ENCODE data around the gene SLC5A6.

The SLC5A6 gene

DNA sequence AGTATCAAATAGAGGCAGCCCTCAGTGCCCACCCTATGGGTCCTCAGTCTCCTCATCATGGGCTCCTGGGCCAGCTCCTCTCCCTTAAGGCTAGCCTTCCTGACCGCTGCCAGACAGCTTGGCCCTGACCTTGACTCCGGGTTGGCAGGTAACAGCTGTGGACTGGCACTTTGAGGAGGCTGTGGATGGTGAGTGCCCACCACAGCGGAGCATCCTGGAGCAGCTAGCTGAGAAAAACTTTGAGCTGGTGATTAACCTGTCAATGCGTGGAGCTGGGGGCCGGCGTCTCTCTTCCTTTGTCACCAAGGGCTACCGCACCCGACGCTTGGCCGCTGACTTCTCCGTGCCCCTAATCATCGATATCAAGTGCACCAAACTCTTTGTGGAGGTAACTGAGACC, 24.1 kb upstream of the SLC5A6 start:
- no peak for DNase-seq

DNA sequence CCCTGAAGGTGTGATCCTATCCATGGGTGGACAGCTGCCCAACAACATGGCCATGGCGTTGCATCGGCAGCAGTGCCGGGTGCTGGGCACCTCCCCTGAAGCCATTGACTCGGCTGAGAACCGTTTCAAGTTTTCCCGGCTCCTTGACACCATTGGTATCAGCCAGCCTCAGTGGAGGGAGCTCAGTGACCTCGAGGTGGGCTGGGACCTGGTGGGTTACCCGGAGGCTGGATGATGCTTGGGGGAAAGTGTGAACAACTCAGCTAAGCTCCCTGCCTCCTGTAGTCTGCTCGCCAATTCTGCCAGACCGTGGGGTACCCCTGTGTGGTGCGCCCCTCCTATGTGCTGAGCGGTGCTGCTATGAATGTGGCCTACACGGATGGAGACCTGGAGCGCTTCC, 21.3 kb upstream of the SLC5A6 start:
- DNase-seq = no peak

DNA sequence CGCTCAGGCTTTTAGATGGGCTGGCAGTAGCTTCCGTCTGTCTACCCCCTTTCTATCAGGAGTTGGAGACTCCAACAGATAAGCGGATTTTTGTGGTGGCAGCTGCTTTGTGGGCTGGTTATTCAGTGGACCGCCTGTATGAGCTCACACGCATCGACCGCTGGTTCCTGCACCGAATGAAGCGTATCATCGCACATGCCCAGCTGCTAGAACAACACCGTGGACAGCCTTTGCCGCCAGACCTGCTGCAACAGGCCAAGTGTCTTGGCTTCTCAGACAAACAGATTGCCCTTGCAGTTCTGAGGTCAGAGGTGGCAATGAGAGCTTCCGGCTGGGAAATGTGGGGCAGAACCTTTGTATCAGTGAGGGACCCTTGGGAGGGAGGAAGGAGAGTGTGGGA, 19.9 kb upstream of the SLC5A6 start:
- DNase-seq = no peak

DNA sequence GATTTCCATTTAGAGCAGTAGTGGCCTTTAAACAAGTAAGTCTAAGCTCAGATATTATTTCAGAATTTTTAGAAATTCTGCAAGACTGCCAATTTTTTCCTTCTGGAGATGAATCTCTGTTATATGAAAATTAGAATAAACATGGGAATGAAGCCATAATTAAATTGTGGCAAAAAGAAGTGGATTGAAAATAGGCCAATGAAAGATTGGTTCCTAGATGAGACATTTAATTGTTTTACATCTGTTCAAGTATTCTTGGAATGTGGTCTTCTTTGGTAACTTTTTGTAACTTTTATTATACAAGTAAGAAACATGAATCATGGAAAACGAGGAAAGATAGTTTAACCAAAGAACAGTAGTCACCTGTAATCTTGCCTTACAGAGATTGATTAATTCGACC, 15.4 kb upstream of the SLC5A6 start:
- DNase-seq = no peak

DNA sequence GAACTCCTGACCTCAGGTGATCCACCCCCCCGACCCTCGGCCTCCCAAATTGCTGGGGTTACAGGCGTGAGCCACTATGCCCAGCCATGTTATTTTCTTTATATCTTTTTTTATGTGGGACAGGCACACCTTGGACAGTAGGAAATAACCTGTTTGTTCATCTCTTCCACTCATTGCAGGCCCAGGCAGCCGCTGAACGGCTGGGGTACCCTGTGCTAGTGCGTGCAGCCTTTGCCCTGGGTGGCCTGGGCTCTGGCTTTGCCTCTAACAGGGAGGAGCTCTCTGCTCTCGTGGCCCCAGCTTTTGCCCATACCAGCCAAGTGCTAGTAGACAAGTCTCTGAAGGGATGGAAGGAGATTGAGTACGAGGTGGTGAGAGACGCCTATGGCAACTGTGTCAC, 13.5 kb upstream of the SLC5A6 start:
- no peak for DNase-seq

DNA sequence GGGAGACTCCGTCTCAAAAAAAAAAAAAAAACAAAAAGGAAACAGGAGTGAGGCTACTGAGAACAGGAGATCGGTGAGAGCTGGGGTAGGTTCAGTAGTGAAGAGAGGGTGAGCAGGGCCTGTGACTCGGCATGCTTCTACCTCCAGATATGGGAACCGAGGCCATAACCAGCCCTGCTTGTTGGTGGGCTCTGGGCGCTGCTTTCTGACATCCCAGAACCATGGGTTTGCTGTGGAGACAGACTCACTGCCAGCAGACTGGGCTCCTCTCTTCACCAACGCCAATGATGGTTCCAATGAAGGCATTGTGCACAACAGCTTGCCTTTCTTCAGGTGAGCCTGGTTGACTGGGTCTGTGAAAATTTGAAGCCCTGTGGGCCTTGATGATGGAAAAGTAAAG, 11.3 kb upstream of the SLC5A6 start:
- DNase-seq = no peak

DNA sequence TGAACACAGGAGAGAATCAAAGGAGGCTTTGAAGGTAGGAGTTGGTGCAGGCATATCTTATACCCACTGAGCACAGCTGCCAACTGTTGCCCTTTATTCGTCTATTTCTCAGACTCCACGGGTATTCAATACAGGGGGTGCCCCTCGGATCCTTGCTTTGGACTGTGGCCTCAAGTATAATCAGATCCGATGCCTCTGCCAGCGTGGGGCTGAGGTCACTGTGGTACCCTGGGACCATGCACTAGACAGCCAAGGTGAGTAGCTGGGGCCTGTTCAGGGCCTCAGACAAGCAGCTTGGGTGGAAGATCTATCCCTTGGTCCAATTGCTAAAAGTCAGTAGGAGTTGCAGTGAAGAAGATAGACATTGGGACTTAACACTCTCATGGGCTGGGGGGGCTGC, 10.3 kb upstream of the SLC5A6 start:
- DNase-seq = no peak

DNA sequence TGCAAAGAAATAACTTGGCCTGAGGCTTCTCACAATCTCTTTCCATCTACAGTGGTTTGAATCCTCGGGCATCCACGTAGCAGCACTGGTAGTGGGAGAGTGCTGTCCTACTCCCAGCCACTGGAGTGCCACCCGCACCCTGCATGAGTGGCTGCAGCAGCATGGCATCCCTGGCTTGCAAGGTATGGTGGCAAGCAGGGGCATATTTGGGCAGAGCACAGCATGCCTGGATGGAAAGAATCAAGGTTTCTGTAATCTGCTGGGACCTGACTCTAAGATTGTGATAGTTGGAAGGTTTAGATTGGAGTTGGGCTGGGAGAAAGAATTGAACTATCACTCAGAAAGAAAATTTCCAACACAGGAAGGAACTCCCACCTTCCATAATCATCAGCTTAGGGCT, 9.1 kb upstream of the SLC5A6 start:
- no peak for DNase-seq

DNA sequence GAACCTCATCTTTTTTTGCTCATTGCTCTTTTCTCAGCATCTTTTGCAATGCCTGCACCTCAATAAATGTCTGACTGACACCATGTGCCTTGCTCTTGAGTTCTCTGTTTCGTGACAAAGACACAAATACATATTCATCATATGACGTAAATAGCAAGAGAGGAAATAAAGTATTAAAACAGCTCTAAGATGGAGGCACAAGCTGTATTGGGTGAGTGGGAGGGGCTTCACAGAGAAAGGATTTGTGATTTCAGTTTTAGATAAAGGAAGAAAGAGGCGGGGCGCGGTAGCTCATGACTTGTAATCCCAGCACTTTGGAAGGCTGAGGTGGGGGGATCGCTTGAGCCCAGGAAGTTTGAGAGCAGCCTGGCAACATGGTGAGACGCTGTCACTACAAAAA, 8.0 kb upstream of the SLC5A6 start:
- no peak for DNase-seq

DNA sequence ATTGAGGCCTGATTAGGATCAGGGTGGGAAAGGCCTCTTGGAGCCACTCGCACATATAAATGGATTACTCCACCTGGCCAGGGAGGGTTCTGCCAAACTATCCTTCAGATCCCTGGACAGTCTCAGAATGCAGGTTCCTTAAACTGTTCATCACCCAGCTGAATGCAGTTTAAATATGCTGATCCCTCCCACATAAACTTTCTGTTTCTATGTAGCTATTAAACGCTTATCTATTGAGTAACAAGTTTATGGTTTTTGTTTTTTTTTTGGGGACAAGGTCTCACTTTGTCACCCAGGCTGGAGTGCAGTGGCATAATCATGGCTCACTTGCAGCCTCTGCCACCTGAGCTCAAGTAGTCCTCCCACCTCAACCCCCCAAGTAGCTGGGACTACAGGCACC, 7.0 kb upstream of the SLC5A6 start:
- DNase-seq = no peak

DNA sequence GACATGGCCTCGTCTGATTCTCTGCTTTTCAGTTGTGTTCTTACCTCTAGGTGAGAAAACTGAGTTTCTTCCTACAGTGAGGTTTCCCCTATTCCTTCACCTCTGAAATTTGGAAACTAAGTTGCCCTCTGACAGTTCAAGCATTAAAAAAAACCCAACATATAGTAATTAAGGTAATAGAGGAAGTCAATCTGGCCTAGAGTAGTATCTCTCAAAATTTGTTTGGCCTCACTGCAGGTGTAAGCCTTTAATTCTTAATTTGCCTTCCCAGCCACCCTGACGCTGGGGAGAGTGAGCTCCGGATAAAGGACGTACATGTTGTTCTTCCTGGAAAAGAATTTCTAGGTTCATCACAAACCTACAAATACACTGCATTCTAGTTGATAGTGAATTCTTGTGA, 6.5 kb upstream of the SLC5A6 start:
- DNase-seq = no peak

DNA sequence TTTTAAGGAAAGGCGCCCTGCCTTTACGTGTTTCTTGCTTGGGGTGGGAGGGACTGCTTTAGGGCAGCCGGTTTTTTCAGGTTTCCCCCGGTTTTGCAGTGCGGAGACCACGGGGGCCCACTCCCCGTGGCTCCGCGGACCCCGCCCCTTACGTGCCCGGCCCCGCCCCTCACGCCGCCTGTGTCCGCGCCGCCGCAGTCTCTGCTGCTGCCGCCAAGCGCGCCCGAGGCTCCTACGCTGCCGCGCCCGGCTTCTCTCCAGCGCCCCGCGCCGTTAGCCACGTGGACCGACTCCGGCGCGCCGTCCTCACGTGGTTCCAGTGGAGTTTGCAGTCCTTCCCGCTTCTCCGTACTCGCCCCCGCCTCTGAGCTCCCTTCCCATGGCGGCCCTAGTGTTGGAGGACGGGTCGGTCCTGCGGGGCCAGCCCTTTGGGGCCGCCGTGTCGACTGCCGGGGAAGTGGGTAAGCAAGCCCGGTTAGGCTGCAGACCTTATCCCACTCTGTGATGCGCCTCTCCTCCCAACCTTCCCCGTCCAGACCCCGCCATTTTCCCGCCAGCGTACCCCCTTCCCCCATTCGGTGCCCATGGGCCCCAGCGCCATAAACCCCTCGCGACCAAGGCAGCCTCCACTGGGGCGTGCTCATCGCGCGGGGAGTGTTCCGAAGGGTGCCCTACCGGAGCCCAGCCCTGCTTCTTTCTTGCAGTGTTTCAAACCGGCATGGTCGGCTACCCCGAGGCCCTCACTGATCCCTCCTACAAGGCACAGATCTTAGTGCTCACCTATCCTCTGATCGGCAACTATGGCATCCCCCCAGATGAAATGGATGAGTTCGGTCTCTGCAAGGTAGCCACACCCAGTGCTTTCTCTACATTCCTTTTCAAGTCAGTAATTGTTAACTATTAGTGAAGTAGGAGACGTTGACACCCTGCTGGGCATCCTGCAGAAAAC, 5.4 kb upstream of the SLC5A6 start, which contains the start of gene CAD:
CAD (plus strand) TSS at position 197 of the 949 bp plus-strand sequence; CDS start at position 380, 183 bp downstream.
- peak; percentile 90 for DNase-seq

DNA sequence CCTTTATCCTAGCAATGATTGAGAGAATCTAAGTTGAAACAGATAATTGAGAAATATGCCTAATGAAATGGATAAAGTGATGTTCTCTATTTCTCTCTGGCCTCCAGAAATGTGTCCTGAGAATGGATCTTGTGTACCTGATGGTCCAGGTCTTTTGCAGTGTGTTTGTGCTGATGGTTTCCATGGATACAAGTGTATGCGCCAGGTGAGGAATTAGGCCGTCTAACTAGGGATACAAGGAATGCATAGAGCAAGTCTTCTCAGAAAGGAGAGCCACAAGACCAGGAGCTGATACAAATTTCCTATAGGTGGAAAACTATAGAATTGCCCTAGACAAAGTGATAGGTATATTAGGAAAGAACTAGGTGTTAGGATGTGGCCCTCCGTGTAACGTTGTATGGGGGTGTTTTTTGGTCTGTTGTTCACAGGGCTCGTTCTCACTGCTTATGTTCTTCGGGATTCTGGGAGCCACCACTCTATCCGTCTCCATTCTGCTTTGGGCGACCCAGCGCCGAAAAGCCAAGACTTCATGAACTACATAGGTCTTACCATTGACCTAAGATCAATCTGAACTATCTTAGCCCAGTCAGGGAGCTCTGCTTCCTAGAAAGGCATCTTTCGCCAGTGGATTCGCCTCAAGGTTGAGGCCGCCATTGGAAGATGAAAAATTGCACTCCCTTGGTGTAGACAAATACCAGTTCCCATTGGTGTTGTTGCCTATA, 4.5 kb upstream of the SLC5A6 start:
- DNase-seq = no peak

DNA sequence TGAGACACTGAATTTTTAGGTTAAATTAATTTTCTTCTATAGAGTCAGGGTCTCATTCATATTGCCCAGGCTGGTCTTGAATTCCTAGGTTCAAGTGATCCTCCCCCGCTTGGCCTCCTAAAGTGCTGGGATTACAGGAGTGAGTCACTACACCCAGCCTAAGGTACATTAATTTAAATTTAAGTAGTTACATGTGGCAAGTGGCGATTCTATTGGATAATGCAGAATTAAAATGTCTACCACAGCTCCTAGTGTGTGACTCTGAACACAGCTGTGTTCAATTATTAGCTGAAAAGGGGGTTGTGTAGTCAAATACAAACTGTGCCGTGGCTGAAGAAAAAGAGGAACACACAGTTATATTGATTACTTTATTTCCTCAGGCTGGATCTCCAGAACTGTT, 2.9 kb upstream of the SLC5A6 start:
- DNase-seq = no peak

DNA sequence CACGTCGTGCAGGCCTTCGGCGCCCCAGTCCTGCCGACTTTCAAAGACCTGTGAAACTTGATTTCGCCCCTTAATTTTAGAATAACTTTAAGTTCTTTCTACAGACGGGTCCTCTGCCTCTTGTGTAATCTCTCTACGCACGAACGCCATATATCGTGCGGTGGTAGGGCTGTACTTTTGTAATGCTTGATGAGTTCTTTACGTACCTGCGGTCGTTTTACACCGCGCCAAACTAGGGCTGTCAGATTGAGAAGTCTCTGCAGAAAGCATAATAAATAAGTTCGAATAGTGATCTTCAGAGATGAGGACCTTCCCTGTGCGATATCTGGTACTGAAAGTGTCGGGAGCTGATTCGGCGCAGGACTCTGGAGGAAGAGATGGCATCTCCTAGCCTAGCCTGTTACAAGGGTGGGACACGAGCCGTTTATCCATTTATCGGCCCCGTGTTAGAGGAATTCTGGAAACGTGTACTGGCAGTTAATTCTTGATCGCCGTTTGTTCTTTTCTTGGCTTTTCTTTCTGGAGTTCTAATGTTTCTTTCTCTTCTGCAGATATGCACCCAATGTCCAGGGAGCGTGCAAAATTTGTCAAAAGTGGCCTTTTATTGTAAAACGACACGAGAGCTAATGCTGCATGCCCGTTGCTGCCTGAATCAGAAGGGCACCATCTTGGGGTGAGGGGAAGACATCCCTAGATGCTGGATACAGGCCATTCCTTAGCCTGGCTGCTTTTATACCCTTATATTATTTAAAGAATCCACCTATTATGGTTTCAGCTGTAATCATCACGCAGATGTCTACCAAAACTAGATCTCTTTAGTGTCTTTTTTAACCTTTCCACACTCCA, 781 bp upstream of the SLC5A6 start:
- no peak for DNase-seq

DNA sequence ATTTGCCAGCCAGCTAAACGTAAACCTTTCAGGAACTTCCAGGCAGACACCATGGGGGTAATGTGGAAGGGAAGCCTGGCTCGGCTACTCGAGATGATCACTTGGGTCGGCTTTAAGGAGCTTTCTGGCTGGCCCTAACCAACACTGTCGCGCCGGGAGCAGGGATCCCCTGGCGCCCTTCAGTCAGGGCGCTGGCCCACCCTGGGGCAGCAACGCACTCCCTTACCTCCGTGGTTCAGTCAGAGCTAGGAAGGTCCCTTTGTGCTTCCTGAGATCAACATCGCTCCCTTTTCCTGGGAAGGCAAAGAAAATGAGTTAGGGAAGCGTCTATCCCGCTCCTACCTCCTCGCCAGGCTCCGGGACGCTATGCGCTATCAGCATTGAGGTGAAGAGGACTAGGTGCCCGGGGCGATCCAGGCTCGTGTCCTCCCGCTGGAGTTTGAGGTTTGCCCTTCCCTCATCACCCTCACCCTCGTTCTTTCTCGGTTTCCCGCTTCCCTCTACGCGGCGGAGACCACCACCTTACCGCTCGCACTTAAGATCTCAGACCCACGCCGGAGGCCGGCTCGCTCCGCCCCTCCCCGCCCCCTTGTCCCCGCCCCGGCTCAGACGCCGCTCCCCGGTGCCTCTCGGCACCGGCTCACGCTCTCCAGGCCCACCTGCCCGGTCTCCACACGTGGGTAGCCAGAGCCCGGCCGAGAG, 676 bp downstream of the SLC5A6 start:
- peak; percentile 6 for DNase-seq

DNA sequence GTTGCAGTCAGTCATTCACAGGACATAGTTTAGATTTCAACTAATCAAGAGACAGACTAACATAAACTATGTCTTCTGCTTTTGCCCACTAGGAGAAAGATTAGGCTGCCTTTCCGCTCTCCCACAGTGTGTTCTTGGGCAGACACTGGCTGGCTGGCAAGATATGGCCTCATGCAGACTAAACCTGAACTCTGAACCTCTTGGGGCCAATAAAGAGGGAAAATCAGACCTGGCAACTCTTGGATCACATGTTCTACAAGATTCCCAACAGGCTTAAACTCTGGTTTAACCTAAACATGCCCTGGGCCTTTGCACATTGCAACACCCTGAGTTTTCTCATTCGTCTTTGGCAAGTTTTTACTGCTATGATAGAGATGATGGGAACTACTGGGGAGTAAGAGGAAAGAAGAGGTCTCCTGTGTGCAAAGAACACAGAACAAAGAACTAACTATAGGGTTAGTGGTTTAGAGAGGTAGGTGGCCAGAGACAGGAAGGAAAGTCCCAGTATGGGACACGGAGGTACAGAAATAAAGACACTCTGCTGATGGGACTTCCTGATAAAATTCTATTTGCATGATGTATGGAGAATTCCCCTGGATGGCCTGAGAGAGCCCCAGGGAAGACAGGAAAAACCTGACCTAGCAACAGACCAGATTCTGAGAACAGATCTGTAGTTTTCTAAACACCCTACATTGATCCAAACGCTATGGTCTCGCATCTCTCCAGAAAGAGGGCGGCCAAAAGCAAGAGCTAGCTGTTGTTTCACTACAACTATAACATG, 2.3 kb downstream of the SLC5A6 start:
- no peak for DNase-seq

DNA sequence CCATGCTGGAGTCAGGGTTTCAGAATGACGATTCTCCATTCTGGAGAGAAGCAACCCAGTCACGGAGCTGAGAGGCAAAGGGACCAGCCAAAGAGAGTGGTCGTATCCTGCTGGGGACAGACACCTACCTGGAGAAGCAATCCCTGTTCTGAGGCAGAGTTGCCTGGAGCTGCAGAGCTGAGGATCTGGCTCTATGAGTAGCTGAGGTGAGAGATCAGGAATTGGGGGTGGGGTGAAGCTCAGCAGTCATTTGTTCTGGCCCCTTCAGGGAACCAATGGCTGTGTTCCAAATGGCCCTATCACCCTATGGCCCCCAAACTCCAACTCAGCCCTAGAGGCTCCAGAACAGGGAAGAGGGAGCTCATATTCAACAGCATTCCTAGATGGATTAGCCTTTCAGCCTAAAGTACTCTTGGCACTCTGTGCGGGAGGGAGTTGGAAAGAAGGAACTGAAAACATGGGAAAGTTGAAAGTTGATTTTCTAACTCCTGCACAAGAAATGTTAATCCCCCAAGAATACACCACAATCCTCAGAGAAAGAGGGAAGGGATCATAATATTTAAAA, 3.5 kb downstream of the SLC5A6 start:
- no peak for DNase-seq

DNA sequence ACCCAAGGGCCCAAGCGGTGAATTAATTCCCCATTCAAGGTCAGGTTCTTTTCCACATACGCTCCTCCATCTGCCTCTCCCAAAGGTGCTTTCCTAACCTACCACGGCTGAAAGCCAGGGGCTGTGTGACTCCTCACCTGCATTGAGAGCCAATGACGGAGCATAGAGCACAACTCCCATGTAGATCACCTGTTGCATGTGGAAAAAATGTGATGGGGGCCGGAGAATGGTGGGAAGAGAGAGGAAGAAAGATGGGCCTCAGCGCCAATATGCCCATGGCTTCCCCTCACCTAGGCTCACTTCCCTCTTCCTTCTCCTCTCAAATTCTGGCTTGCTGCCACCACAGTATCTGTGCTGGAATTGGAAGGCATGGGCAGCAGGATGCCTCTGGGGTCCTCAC, 5.7 kb downstream of the SLC5A6 start:
- DNase-seq = no peak

DNA sequence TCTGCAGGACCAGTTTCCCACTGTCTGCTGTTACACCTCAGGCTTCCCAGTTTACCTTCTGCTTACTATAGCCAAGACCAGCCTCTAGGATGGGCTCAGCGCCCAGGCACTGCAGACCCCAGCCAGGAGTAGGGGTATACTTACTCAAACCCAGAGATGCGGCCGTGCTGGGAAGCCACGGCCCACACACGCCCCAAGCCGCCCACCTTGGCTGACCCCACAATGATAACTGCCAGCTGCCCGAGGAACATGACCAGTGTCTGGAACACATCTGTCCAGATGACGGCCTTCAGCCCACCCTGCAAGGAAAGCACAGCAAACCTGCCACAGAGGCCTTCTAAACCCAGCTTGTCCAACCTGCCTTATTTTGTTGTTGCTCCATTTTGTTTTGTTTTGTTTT, 6.9 kb downstream of the SLC5A6 start:
- no peak for DNase-seq

DNA sequence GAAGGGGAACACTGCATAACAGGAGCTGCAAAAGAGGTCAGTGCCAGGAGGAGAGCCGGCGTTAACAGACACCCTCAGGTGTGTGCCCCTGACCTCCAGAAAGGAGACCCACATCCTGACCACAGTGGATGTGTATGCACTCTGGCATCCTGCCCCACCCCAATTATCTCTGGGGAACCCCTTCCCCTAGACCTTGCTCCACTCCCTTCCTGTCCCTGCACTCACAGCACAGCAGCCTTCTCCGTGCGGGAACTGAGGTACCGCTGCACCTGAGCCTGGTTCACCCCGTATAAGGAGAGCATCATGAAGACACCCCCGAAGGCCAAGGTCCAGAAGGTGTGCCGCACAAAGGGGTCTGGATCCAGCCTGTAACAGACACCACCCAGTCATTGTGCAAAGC, 7.5 kb downstream of the SLC5A6 start:
- no peak for DNase-seq
